IMR-90 (cell line): ENCODE measurements around the gene GRAMD4.

ENCODE experiments used
- BHLHE40 ChIP-seq: fragments of 150-350 bp; IDR thresholded peaks from 2 replicates; pipeline ENCODE4 v1.6.1; 2016; ENCODE audit warnings: mild to moderate bottlenecking, low read depth, low read length
- CEBPB ChIP-seq: IDR thresholded peaks from 2 replicates; pipeline ENCODE4 v1.6.1; 2012; ENCODE audit warnings: low read depth, low read length, improper control_type of control experiment
- CHD1 ChIP-seq: IDR thresholded peaks from 2 replicates; pipeline ENCODE4 v1.6.1; 2012; ENCODE audit warnings: low read depth, low read length, improper control_type of control experiment
- FOS ChIP-seq: fragments of 150-350 bp; IDR thresholded peaks from 2 replicates; pipeline ENCODE4 v1.6.1; 2016; ENCODE audit warnings: low read depth, low read length
- MAFK ChIP-seq: IDR thresholded peaks from 2 replicates; pipeline ENCODE4 v1.6.1; 2012; ENCODE audit warnings: low read depth, low read length, improper control_type of control experiment
- MAZ ChIP-seq: IDR thresholded peaks from 2 replicates; pipeline ENCODE4 v1.6.1; 2012; ENCODE audit warnings: low read depth, mild to moderate bottlenecking, low read length, improper control_type of control experiment, moderate library complexity, borderline replicate concordance
- MXI1 ChIP-seq: IDR thresholded peaks from 2 replicates; pipeline ENCODE4 v1.6.1; 2012; ENCODE audit warnings: low read depth, mild to moderate bottlenecking, low read length, moderate library complexity, borderline replicate concordance
- NFE2L2 ChIP-seq: fragments of 150-350 bp; IDR thresholded peaks from 2 replicates; pipeline ENCODE4 v1.6.1; 2016; ENCODE audit warnings: low read depth, mild to moderate bottlenecking, low read length
- POLR2A ChIP-seq: IDR thresholded peaks from 2 replicates; pipeline ENCODE4 v1.6.1; 2012; ENCODE audit warnings: mild to moderate bottlenecking, low read depth, low read length
- RAD21 ChIP-seq: IDR thresholded peaks from 2 replicates; pipeline ENCODE4 v1.6.1; 2012; ENCODE audit warnings: low read length, improper control_type of control experiment
- RCOR1 ChIP-seq: IDR thresholded peaks from 2 replicates; pipeline ENCODE4 v1.6.1; 2012; ENCODE audit warnings: mild to moderate bottlenecking, low read length, improper control_type of control experiment; ENCODE audit not compliant: insufficient replicate concordance
- RFX5 ChIP-seq: IDR thresholded peaks from 2 replicates; pipeline ENCODE4 v1.8.0; 2012; ENCODE audit warnings: low read depth, mild to moderate bottlenecking, low read length, moderate library complexity
- TF ChIP-seq, protein P1 (sequence below): conservative IDR thresholded peaks from 2 replicates; pipeline ENCODE4 v1.5.1; 2012; ENCODE audit warnings: mild to moderate bottlenecking, low read depth, low read length, improper control_type of control experiment

DNA sequence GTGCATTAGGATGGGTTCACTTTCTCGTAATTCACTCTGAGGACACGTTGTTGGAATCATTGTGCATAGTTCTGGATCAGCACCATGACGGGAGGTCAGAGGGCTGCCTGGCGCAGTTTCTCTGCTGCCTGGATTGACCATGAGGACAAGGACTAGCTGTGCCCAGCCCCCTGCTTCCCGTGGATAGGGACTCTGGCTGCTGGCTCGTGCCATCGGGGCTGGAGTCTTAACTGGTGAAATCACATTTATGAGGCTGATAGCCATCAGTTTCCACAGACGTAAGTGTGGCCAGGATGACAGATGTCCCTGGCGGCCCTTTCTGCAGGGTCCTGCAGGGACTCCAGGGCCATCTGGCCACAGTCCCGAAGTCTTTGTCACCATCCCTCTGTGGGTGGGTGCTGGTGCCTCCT is 24.1 kb upstream of the GRAMD4 start:
- TF ChIP-seq MAZ: no peak
- TF ChIP-seq, protein P1, sequence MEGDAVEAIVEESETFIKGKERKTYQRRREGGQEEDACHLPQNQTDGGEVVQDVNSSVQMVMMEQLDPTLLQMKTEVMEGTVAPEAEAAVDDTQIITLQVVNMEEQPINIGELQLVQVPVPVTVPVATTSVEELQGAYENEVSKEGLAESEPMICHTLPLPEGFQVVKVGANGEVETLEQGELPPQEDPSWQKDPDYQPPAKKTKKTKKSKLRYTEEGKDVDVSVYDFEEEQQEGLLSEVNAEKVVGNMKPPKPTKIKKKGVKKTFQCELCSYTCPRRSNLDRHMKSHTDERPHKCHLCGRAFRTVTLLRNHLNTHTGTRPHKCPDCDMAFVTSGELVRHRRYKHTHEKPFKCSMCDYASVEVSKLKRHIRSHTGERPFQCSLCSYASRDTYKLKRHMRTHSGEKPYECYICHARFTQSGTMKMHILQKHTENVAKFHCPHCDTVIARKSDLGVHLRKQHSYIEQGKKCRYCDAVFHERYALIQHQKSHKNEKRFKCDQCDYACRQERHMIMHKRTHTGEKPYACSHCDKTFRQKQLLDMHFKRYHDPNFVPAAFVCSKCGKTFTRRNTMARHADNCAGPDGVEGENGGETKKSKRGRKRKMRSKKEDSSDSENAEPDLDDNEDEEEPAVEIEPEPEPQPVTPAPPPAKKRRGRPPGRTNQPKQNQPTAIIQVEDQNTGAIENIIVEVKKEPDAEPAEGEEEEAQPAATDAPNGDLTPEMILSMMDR: no peak
- TF ChIP-seq POLR2A: no peak
- TF ChIP-seq MXI1: no peak
- no peak for TF ChIP-seq NFE2L2
- TF ChIP-seq RAD21: no peak
- no peak for TF ChIP-seq FOS
- no peak for TF ChIP-seq CEBPB
- TF ChIP-seq MAFK: no peak
- no peak for TF ChIP-seq CHD1
- TF ChIP-seq RFX5: no peak
- TF ChIP-seq BHLHE40: no peak
- TF ChIP-seq RCOR1: no peak
